ENCODE data around the gene PAX5. TPM values are rescaled to one million over a fixed set of nuclear protein-coding genes. Genes with fewer than 3 reads are reported as not detected.

Gene PAX5
- total and polyA plus RNA-seq, 2 experiments from 2014 or later: not detected

DNA sequence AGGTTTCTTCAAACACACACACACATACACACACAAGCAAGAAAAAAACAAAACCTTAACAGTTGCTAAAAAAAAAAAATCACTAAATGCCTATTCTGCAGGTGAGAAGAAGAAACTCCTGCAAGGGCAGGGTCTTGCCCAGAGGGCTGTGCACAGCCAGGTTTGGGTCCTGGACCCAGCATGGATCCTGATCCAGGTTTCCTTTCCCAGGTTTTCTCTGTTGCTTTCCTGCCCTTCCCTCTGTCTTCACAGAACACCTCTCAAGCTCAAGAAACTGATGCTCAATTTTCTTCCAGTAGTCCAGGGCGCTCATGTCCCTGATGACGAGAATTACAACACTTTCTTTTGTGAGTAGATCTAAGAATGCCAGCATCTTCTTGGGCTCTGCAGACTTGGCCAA is 136.6 kb downstream of the PAX5 start:
- Histone ChIP-seq H2AFZ (no peak overlapping the region), H3K27me3 (replicated peaks; ENCODE audit: insufficient read depth) (peaks cover 58% of the 10 kb centered on the region), H3K4me1 (ENCODE audit: insufficient read depth) (no peaks in the 10 kb centered on the region), H4K20me1 (ENCODE audit: insufficient read depth) (no peaks in the 10 kb centered on the region), H3K79me2 (ENCODE audit: insufficient read depth) (no peaks in the 10 kb centered on the region), H3K9me3 (ENCODE audit: low read depth) (no peaks in the 10 kb centered on the region), H3K4me2 (ENCODE audit: unreplicated experiment) (no peak overlapping the region), H3K27ac (no peak overlapping the region), H3K9me2 (ENCODE audit: insufficient read depth) (no peaks in the 10 kb centered on the region), H3K36me3 (ENCODE audit: low read depth) (no peaks in the 10 kb centered on the region), H3F3A (ENCODE audit: insufficient read depth) (no peaks in the 10 kb centered on the region), H3K4me3 (no peak overlapping the region), H3K9ac (no peak overlapping the region)
- 17 to 19% methylated on average over 2 of the region's 2 CpGs for WGBS, 2 experiments (ENCODE audit: low coverage in 1 of 2, low lambda C conversion rate in 2 of 2, missing lambda C conversion rate in 2 of 2)
- TF ChIP-seq EZH2phosphoT487 (IDR thresholded peaks at IDR 0.05; ENCODE audit: insufficient read depth, low read depth): no peak
- TF ChIP-seq EZH2 (IDR thresholded peaks at IDR 0.05; ENCODE audit: insufficient read depth, poor library complexity, severe bottlenecking): no peak
- in situ Hi-C loops (cut with MboI): no loop called here
- no peak for DNase-seq

- Histone ChIP-seq H3K36me3 (ENCODE audit: low read depth) (no peaks in the 10 kb centered on the region), H2AFZ (no peak overlapping the region), H3K4me1 (ENCODE audit: insufficient read depth) (no peaks in the 10 kb centered on the region), H3K27ac (no peak overlapping the region), H3K27me3 (replicated peaks; ENCODE audit: insufficient read depth) (peaks cover 62% of the 10 kb centered on the region), H4K20me1 (ENCODE audit: insufficient read depth) (no peaks in the 10 kb centered on the region), H3K79me2 (ENCODE audit: insufficient read depth) (no peaks in the 10 kb centered on the region), H3K9me3 (ENCODE audit: low read depth) (no peaks in the 10 kb centered on the region), H3K9ac (no peak overlapping the region), H3K4me2 (ENCODE audit: unreplicated experiment) (no peak overlapping the region), H3K4me3 (no peak overlapping the region), H3K9me2 (ENCODE audit: insufficient read depth) (no peaks in the 10 kb centered on the region), H3F3A (ENCODE audit: insufficient read depth) (no peaks in the 10 kb centered on the region)
- no peak for DNase-seq
- WGBS, 2 experiments (ENCODE audit: low coverage in 1 of 2, low lambda C conversion rate in 2 of 2, missing lambda C conversion rate in 2 of 2): 44 to 48% methylated on average over 10 of the region's 10 CpGs
- TF ChIP-seq EZH2phosphoT487 (IDR thresholded peaks at IDR 0.05; ENCODE audit: insufficient read depth, low read depth) (no peak), EZH2 (IDR thresholded peaks at IDR 0.05; ENCODE audit: insufficient read depth, poor library complexity, severe bottlenecking) (no peak)
- in situ Hi-C loops (cut with MboI): no loop called here
These were observed 137.0 kb downstream of the PAX5 start for GRCh38 chr9:36897019-36897418.

DNA sequence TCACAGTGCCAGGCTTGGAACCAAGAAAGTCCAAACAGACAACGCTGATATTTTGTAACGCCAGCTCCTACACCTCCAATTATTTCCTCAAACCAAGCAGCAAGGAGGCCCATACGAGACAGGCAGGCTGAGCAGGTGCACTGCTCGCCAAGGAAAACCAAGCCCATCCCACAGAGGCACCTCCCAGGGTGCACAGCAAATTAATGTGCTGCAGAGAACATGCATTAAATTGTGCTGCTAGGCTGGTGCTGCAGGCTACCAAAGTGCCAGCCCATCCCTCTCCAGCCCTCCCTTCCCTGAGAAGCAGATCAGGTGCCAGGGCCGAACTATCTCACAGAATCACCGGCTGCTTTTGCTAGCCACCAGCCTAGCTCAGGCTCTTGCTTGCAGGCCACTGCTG is 137.8 kb downstream of the PAX5 start:
- Histone ChIP-seq H3K4me1 (ENCODE audit: insufficient read depth) (no peaks in the 10 kb centered on the region), H2AFZ (no peak overlapping the region), H3K9me3 (ENCODE audit: low read depth) (no peaks in the 10 kb centered on the region), H3K36me3 (ENCODE audit: low read depth) (no peaks in the 10 kb centered on the region), H3K27me3 (replicated peaks; ENCODE audit: insufficient read depth) (peaks cover 70% of the 10 kb centered on the region), H3F3A (ENCODE audit: insufficient read depth) (no peaks in the 10 kb centered on the region), H3K9me2 (ENCODE audit: insufficient read depth) (no peaks in the 10 kb centered on the region), H3K4me3 (no peak overlapping the region), H3K79me2 (ENCODE audit: insufficient read depth) (no peaks in the 10 kb centered on the region), H3K4me2 (ENCODE audit: unreplicated experiment) (no peak overlapping the region), H4K20me1 (ENCODE audit: insufficient read depth) (no peaks in the 10 kb centered on the region), H3K9ac (no peak overlapping the region), H3K27ac (no peak overlapping the region)
- no peak for TF ChIP-seq EZH2phosphoT487 (IDR thresholded peaks at IDR 0.05; ENCODE audit: insufficient read depth, low read depth)
- TF ChIP-seq EZH2 (IDR thresholded peaks at IDR 0.05; ENCODE audit: insufficient read depth, poor library complexity, severe bottlenecking): no peak
- 35 to 40% methylated on average over 6 of the region's 6 CpGs for WGBS, 2 experiments (ENCODE audit: low coverage in 1 of 2, low lambda C conversion rate in 2 of 2, missing lambda C conversion rate in 2 of 2)
- DNase-seq: no peak
- in situ Hi-C loops (cut with MboI): no loop called here

DNA sequence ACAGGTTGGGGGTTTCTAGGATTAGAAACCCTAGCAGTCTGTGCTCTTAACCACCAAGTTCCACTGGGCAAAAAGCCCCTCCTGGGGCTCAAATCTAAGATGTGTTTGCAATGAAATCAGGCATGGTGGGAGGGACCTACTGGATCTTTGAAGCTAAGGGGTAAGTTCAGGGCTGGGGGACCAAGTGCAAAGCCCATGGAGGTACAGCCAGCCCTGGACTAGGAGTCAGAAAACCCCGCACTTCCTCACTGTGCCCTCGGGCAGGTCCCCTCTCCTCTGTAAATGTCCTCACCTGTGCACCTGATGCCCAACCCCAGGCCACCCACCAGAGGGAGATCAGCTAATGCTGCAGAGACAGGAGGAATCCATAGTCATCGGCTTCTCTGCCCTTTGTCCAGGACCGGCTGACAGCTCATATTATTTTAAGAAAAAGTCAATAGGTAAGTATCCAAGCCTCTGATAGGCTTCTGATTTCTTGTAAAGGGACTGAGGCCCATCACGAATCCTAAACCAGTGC is 138.3 kb downstream of the PAX5 start:
- 36 to 40% methylated on average over 5 of the region's 5 CpGs for WGBS, 2 experiments (ENCODE audit: low coverage in 1 of 2, low lambda C conversion rate in 2 of 2, missing lambda C conversion rate in 2 of 2)
- no peaks in the 10 kb centered on the region for H3K9me3 ChIP-seq (ENCODE audit: low read depth)

More for the DNA sequence above, 138.3 kb downstream of the PAX5 start:
- Histone ChIP-seq H3K4me2 (ENCODE audit: unreplicated experiment) (no peak overlapping the region), H4K20me1 (ENCODE audit: insufficient read depth) (no peaks in the 10 kb centered on the region), H3K27ac (no peak overlapping the region), H3K36me3 (ENCODE audit: low read depth) (no peaks in the 10 kb centered on the region), H3K79me2 (ENCODE audit: insufficient read depth) (no peaks in the 10 kb centered on the region), H3K9ac (no peak overlapping the region), H2AFZ (no peak overlapping the region), H3K4me3 (no peak overlapping the region), H3K27me3 (replicated peaks; ENCODE audit: insufficient read depth) (peaks cover 75% of the 10 kb centered on the region), H3F3A (ENCODE audit: insufficient read depth) (no peaks in the 10 kb centered on the region), H3K9me2 (ENCODE audit: insufficient read depth) (no peaks in the 10 kb centered on the region), H3K4me1 (ENCODE audit: insufficient read depth) (no peaks in the 10 kb centered on the region)
- in situ Hi-C loops (cut with MboI): no loop called here
- no peak for TF ChIP-seq EZH2phosphoT487 (IDR thresholded peaks at IDR 0.05; ENCODE audit: insufficient read depth, low read depth)
- no peak for TF ChIP-seq EZH2 (IDR thresholded peaks at IDR 0.05; ENCODE audit: insufficient read depth, poor library complexity, severe bottlenecking)
- DNase-seq: no peak
